Measurements from ENCODE around the gene HNF1B.

GRCh38 chr17:37700881-37701280, 44.0 kb downstream of the HNF1B start:
- no peak for TF ChIP-seq POLR2A (IDR thresholded peaks at IDR 0.05)
- TF ChIP-seq, protein P1, sequence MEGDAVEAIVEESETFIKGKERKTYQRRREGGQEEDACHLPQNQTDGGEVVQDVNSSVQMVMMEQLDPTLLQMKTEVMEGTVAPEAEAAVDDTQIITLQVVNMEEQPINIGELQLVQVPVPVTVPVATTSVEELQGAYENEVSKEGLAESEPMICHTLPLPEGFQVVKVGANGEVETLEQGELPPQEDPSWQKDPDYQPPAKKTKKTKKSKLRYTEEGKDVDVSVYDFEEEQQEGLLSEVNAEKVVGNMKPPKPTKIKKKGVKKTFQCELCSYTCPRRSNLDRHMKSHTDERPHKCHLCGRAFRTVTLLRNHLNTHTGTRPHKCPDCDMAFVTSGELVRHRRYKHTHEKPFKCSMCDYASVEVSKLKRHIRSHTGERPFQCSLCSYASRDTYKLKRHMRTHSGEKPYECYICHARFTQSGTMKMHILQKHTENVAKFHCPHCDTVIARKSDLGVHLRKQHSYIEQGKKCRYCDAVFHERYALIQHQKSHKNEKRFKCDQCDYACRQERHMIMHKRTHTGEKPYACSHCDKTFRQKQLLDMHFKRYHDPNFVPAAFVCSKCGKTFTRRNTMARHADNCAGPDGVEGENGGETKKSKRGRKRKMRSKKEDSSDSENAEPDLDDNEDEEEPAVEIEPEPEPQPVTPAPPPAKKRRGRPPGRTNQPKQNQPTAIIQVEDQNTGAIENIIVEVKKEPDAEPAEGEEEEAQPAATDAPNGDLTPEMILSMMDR (IDR thresholded peaks at IDR 0.05): no peak
